Measurements from ENCODE around the gene GTPBP1.

GRCh38 chr22:38768036-38768435 is 62.3 kb downstream of the GTPBP1 start:
- TF ChIP-seq CTCF (IDR thresholded peaks at IDR 0.05) (no peak), EP300 (IDR thresholded peaks at IDR 0.05) (no peak), POLR2A (IDR thresholded peaks at IDR 0.05) (no peak), POLR2AphosphoS5 (IDR thresholded peaks at IDR 0.05) (no peak)
